Keratinocyte (primary cell): Measurements from ENCODE around the gene MALRD1. TPM values are rescaled to one million over a fixed set of nuclear protein-coding genes. Genes with fewer than 3 reads are reported as not detected.

Experiments used
- DNase-seq: peaks from one replicate; pipeline ENCODE4 v3.0.0-alpha.2; 2011; ENCODE audit warnings: low read depth, missing footprints, low spot score
- FAIRE-seq: peaks from 2 replicates; lab custom pipeline; 2011; peaks lifted over from hg19 to GRCh38; lab: Jason Lieb, UNC
- H2AFZ ChIP-seq: 2 replicates; pipeline ENCODE4 v1.6.0; 2012; ENCODE audit warnings: low read length, control low read depth, inconsistent platforms; ENCODE audit not compliant: control insufficient read depth
- H3K27ac ChIP-seq: 2 replicates; pipeline ENCODE4 v1.5.1; 2011; ENCODE audit warnings: low read length; ENCODE audit not compliant: control insufficient read depth, insufficient read depth
- H3K27me3 ChIP-seq: 3 replicates; pipeline ENCODE4 v1.6.0; 2011; ENCODE audit warnings: low read length; ENCODE audit not compliant: control insufficient read depth, insufficient read depth; ENCODE audit errors: extremely low read depth
- H3K36me3 ChIP-seq, 2 experiments: 2 replicates in 1 of 2; 3 replicates in 1 of 2; pipeline ENCODE4 v1.5.1; 2011; ENCODE audit warnings: low read length in 2 of 2, mild to moderate bottlenecking in 1 of 2; ENCODE audit not compliant: control insufficient read depth in 2 of 2, insufficient read depth in 2 of 2; ENCODE audit errors: extremely low read depth in 1 of 2
- H3K4me1 ChIP-seq: 3 replicates; pipeline ENCODE4 v1.5.1; 2011; ENCODE audit warnings: low read length; ENCODE audit not compliant: control insufficient read depth, insufficient read depth; ENCODE audit errors: extremely low read depth
- H3K4me2 ChIP-seq: 3 replicates; pipeline ENCODE4 v1.6.0; 2011; ENCODE audit warnings: low read depth, low read length; ENCODE audit not compliant: control insufficient read depth, insufficient read depth; ENCODE audit errors: extremely low read depth
- H3K4me3 ChIP-seq, 3 experiments: fragments of 200-600 bp in 1 of 3; sonication (generic) in 1 of 3; 2 replicates in 2 of 3; 3 replicates in 1 of 3; pipeline ENCODE4 v1.5.1; 2011 to 2016; ENCODE audit warnings: low read length in 3 of 3, mild to moderate bottlenecking in 3 of 3, control low read depth in 2 of 3, inconsistent platforms in 1 of 3, low read depth in 1 of 3, mixed read lengths in 1 of 3, mixed run types in 1 of 3, moderate library complexity in 1 of 3; ENCODE audit not compliant: control insufficient read depth in 2 of 3, insufficient read depth in 2 of 3; ENCODE audit errors: extremely low read depth in 1 of 3
- H3K79me2 ChIP-seq: 2 replicates; pipeline ENCODE4 v1.6.0; 2012; ENCODE audit warnings: low read length; ENCODE audit not compliant: control insufficient read depth, insufficient read depth
- H3K9ac ChIP-seq: 3 replicates; pipeline ENCODE4 v1.6.0; 2011; ENCODE audit warnings: low read length; ENCODE audit not compliant: control insufficient read depth, insufficient read depth; ENCODE audit errors: extremely low read depth
- H3K9me1 ChIP-seq: 3 replicates; pipeline ENCODE4 v1.6.0; 2011; ENCODE audit warnings: low read length; ENCODE audit not compliant: control insufficient read depth, insufficient read depth; ENCODE audit errors: extremely low read depth
- H3K9me3 ChIP-seq: 2 replicates; pipeline ENCODE4 v1.5.1; 2012; ENCODE audit warnings: low read depth, low read length; ENCODE audit not compliant: control insufficient read depth
- H4K20me1 ChIP-seq: 3 replicates; pipeline ENCODE4 v1.6.0; 2011; ENCODE audit warnings: low read length; ENCODE audit not compliant: control insufficient read depth, insufficient read depth; ENCODE audit errors: extremely low read depth
- CTCF ChIP-seq, 3 experiments: IDR thresholded peaks in 1 of 3; conservative IDR thresholded peaks in 1 of 3; optimal IDR thresholded peaks in 1 of 3; 2 replicates in 2 of 3; 3 replicates in 1 of 3; pipeline versions ENCODE3 to v1.5.1; 2011; ENCODE audit warnings: low read length in 3 of 3, mild to moderate bottlenecking in 3 of 3, moderate library complexity in 2 of 3, control low read depth in 1 of 3, inconsistent platforms in 1 of 3; ENCODE audit not compliant: insufficient read depth in 2 of 3; ENCODE audit errors: extremely low read depth in 1 of 3
- EZH2 ChIP-seq: IDR thresholded peaks from one replicate; pipeline ENCODE4 v1.6.1; 2012; ENCODE audit warnings: inconsistent platforms, mild to moderate bottlenecking, low read length, moderate library complexity
- dilution Hi-C: fragments of 300-500 bp; cut with MboI; formaldehyde crosslinking; loops from one replicate; pipeline ENCODE4 v1.7.0; 2020; ENCODE audit warnings: low sequenced_read_pairs; ENCODE audit not compliant: extremely low pct_ligation_motif_present
- polyA plus RNA-seq, 5 experiments: library from polyadenylated mRNA; depleted of rRNA in 3 of 5; stranded (reverse) in 3 of 5; stranded (forward) in 1 of 5; unstranded in 1 of 5; fragments of >200 nt; gene quantifications; 1 replicate in 1 of 5; 2 replicates in 3 of 5; 3 replicates in 1 of 5; pipeline versions ENCODE4 v1.2.1 to v1.2.3, GENCODE V29; 2011 to 2012; ENCODE audit warnings: missing spikeins in 2 of 5, low read depth in 1 of 5, low replicate concordance in 1 of 5

MALRD1 gene
- polyA plus RNA-seq, 1 donor (not counting 4 experiments of a cell fraction or from before 2014, with no cell fraction given), result not detected

- Histone ChIP-seq H3K36me3 (no peaks in the 10 kb centered on the region), H3K9me1 (no peaks in the 10 kb centered on the region), H3K4me3 (no peak overlapping the region), H3K9me3 (no peaks in the 10 kb centered on the region), H3K9ac (no peak overlapping the region), H3K27ac (no peak overlapping the region), H3K79me2 (no peaks in the 10 kb centered on the region), H4K20me1 (no peaks in the 10 kb centered on the region), H3K27me3 (no peaks in the 10 kb centered on the region), H3K4me2 (no peak overlapping the region), H2AFZ (no peak overlapping the region), H3K4me1 (no peaks in the 10 kb centered on the region)
- no peak for FAIRE-seq
- TF ChIP-seq CTCF (optimal IDR thresholded peaks at IDR 0.05 in 1 of 3, IDR thresholded peaks at IDR 0.05 in 1 of 3, conservative IDR thresholded peaks at IDR 0.05 in 1 of 3; ENCODE audit: extremely low read depth in 1 of 3, insufficient read depth in 2 of 3, low read length in 3 of 3), result no peak
- no peak for TF ChIP-seq EZH2
- dilution Hi-C loops, result no loop called here
- no peak for DNase-seq
Observed at GRCh38 chr10:19120381-19120908, 71.8 kb downstream of the MALRD1 start.

GRCh38 chr10:19133992-19134391 lies 85.4 kb downstream of the MALRD1 start:
- Histone ChIP-seq H3K9me1 (no peaks in the 10 kb centered on the region), H3K4me3 (no peak overlapping the region), H3K9me3 (no peaks in the 10 kb centered on the region), H3K36me3 (no peaks in the 10 kb centered on the region), H3K4me2 (no peak overlapping the region), H3K27me3 (no peaks in the 10 kb centered on the region), H2AFZ (no peak overlapping the region), H3K27ac (no peak overlapping the region), H3K4me1 (no peaks in the 10 kb centered on the region), H3K9ac (no peak overlapping the region), H4K20me1 (no peaks in the 10 kb centered on the region), H3K79me2 (no peaks in the 10 kb centered on the region)
- FAIRE-seq, result no peak
- dilution Hi-C loops, result no loop called here
- TF ChIP-seq EZH2 (no peak), CTCF (optimal IDR thresholded peaks at IDR 0.05 in 1 of 3, IDR thresholded peaks at IDR 0.05 in 1 of 3, conservative IDR thresholded peaks at IDR 0.05 in 1 of 3; ENCODE audit: extremely low read depth in 1 of 3, insufficient read depth in 2 of 3, low read length in 3 of 3) (no peak)
- no peak for DNase-seq
